ENCODE data around the gene TLL2.

TLL2 gene

DNA sequence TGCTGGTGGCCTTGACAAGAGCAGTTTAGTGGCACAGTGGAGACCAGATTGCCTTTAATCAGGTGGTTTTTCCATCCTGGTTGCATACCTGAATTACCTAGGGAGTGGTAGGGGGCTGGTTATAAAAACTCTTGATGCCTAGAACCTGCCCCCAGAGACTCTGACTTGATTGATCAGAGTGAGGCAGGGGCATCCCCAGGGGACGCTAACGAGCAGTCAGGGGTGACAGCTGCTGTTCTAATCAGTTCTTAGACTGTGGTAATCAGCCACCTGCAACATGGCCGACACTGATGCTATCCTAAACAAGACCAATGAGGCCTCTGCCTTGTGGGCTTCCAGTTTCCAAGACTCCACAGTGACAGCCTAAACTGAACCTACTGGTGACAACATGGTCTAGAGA lies 153.0 kb downstream of the TLL2 start:
- FAIRE-seq (no peak), DNase-seq (ENCODE audit: insufficient read length, low spot score) (no peak)
- TF ChIP-seq, protein P1, sequence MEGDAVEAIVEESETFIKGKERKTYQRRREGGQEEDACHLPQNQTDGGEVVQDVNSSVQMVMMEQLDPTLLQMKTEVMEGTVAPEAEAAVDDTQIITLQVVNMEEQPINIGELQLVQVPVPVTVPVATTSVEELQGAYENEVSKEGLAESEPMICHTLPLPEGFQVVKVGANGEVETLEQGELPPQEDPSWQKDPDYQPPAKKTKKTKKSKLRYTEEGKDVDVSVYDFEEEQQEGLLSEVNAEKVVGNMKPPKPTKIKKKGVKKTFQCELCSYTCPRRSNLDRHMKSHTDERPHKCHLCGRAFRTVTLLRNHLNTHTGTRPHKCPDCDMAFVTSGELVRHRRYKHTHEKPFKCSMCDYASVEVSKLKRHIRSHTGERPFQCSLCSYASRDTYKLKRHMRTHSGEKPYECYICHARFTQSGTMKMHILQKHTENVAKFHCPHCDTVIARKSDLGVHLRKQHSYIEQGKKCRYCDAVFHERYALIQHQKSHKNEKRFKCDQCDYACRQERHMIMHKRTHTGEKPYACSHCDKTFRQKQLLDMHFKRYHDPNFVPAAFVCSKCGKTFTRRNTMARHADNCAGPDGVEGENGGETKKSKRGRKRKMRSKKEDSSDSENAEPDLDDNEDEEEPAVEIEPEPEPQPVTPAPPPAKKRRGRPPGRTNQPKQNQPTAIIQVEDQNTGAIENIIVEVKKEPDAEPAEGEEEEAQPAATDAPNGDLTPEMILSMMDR (IDR thresholded peaks at IDR 0.05; ENCODE audit: insufficient read depth, missing control alignments) = no peak

DNA sequence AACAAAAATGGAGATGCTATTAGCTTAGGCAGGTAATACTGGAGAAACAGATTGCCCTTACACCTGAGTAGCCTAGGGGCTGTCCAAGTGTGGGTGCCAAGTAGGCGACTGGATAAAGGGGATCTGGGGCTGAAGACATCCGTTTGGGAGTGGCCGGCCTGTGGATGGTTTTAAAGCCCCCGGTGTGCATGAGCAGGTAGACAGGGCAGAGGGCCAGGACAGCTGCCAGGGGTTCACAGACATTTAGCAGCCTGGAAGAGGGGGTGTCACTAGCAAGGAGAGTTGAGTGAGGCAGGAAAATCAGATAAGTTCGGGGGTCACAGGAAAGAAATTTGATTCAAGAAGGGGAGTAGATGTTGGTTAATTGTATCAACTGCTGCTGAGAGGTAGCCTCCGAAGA lies 153.4 kb downstream of the TLL2 start:
- TF ChIP-seq, protein P1 (IDR thresholded peaks at IDR 0.05; ENCODE audit: insufficient read depth, missing control alignments) = no peak
- FAIRE-seq (no peak), DNase-seq (ENCODE audit: insufficient read length, low spot score) (no peak)

DNA sequence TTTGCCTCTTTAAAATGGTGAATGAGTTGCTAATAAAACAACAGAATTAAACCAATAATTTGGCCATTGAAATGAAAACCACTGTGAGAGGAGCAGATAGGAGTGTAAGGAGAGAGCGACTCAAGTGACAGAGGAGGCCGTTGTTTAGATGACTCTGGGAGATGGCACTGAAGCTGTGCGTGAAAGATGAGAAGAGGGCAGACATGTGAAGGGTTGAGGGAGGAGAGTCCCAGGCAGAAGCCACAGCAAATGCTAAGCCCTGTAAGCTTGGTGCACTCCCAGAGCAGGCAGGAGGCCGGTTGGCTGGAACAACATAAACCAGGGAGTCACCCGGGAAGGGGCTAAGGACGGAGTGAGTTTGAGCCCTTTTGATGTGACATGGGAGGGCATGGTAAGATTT lies 154.1 kb downstream of the TLL2 start:
- TF ChIP-seq, protein P1 (IDR thresholded peaks at IDR 0.05; ENCODE audit: insufficient read depth, missing control alignments) = no peak
- no peak for DNase-seq (ENCODE audit: insufficient read length, low spot score)
- FAIRE-seq = no peak

DNA sequence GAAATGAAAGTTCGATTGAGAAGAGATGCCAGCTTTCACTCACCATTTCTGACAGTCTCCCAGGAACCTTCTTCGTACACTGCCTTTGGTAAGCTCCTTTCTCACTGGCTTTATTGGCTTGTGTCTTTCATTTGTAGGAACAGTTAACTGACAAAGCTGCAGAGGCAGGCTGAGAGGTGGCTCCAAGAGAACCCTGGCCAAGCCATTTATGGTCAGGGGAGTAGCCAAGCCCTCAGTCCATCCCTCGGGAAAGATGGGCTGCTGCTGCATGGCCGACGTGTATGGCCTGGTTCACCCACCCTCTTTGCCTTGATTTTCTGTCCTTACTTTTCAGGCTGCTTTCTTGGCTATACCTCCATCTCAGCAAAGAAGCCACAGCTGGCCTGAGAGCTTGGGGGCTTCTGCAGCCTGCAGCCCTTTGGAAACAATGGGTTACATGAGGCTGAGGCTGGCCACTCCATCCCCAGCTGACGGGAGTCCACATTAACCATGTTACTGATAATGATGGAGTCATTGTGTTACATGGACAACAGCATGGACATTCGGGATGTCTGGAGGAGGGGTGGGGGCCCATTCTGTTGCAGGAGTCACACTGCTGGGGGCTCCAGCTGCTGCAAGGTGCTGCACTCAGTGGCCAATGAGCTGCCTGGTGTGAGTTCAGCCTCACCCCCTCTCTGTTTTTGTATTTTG lies 154.7 kb downstream of the TLL2 start, which contains the start of gene OPALIN:
OPALIN (minus strand) TSS at position 152 of the 690 bp plus-strand sequence; CDS start at position 46, 106 bp downstream.
- DNase-seq (ENCODE audit: insufficient read length, low spot score) (no peak), FAIRE-seq (no peak)
- TF ChIP-seq, protein P1 (IDR thresholded peaks at IDR 0.05; ENCODE audit: insufficient read depth, missing control alignments) = no peak

DNA sequence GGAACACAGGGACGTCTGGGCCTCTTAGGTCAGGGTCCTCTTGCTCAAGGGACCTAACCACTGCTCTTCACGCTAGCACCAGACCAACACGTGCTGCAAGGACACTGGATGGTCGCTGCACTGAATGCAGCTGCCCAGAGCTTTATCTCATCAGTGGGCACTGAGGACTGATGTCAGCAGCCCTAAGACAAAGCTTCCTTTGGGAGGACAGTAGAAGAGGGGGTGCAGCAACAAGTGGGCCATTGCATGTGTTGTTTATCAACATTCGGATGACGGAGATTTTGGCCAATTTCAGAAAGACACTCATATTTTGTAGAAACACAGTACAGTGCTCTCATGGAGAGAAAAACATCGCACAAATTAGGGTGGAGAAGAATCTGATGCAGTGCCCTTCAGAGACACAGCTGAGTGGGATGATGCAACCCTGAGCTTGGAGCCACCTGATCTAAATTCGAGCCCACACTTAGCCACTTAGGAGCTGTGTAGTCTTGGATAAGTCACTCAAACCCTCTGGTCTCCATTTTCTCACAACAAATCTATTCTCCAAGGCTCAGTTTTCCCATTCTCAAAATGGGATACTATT lies 156.6 kb downstream of the TLL2 start:
- DNase-seq (ENCODE audit: insufficient read length, low spot score) (no peak), FAIRE-seq (no peak)
- TF ChIP-seq, protein P1 (IDR thresholded peaks at IDR 0.05; ENCODE audit: insufficient read depth, missing control alignments) = no peak

DNA sequence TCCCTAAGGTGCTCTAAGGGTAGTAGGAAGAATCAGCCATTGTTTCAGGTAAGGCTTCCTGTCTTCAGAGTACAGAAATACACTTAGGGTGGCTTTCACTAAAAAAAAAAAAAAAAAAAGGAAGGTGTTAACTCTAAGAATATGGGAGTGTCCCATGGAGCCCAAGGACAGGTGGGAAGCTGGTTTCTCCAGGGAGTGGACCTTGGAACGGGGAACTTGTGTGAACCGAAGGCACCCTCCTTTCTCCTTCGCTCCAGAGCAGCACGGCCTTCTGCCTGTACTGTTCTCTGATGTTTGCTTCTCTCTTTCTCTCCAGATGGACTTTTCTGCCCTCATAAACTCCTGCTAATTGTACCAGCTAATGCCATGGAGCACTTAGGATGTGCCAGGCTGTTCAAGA lies 161.1 kb downstream of the TLL2 start:
- FAIRE-seq (no peak), DNase-seq (ENCODE audit: insufficient read length, low spot score) (no peak)
- TF ChIP-seq, protein P1 (IDR thresholded peaks at IDR 0.05; ENCODE audit: insufficient read depth, missing control alignments) = no peak

DNA sequence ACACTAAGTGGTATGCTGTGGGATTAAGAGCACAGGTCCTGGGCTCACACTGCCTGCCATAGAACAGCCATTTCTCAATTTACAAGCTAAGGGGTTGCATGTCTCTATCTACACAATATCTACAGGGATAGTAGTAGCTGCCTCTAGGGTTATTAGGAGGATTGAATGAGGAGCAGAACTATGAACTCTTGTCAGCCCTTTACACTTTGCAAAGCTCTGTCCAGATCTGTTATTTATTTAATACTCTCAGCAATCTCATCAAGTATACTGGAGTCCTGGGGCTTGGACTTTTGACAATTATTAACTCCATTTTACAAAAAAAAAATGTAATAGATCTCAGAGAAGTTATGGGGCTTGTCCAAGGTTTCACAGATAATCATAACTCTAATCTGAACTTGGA lies 161.7 kb downstream of the TLL2 start:
- no peak for DNase-seq (ENCODE audit: insufficient read length, low spot score)
- TF ChIP-seq, protein P1 (IDR thresholded peaks at IDR 0.05; ENCODE audit: insufficient read depth, missing control alignments) = no peak
- FAIRE-seq = no peak
